Calu3 (cell line): ENCODE results near the gene FRMD5. TPM values are rescaled to one million over a fixed set of nuclear protein-coding genes. Genes with fewer than 3 reads are reported as not detected.

Source experiments
- BruUV-seq: library from RNA; stranded (reverse); fragments of 400-500 nt; replicated peaks from 2 replicates; lab custom pipeline; 2021; lab: Mats Ljungman, UMichigan
- CTCF ChIA-PET: fragments of 300-600 bp; sonication (Branson Sonifier 250); formaldehyde crosslinking; loops from one replicate; lab custom pipeline; 2022; ENCODE audit warnings: antibody characterized with exemption; lab: Charles Lee
- DNase-seq: peaks from one replicate; pipeline ENCODE4 v3.0.0; 2022
- H3K27ac Mint-ChIP-seq: one replicate; pipeline ENCODE4 v1.8.0; 2022; ENCODE audit warnings: mixed read lengths; ENCODE audit not compliant: unreplicated experiment
- H3K27me3 Mint-ChIP-seq: one replicate; pipeline ENCODE4 v1.8.0; 2022; ENCODE audit warnings: mixed read lengths; ENCODE audit not compliant: unreplicated experiment
- H3K36me3 Mint-ChIP-seq: one replicate; pipeline ENCODE4 v1.8.0; 2022; ENCODE audit warnings: mild to moderate bottlenecking, moderate library complexity, mixed read lengths; ENCODE audit not compliant: insufficient read depth, unreplicated experiment
- H3K4me1 Mint-ChIP-seq: one replicate; pipeline ENCODE4 v1.8.0; 2022; ENCODE audit warnings: mild to moderate bottlenecking, low read depth, mixed read lengths; ENCODE audit not compliant: unreplicated experiment
- H3K4me3 Mint-ChIP-seq: one replicate; pipeline ENCODE4 v1.8.0; 2022; ENCODE audit warnings: mild to moderate bottlenecking, low read depth, moderate library complexity, mixed read lengths; ENCODE audit not compliant: unreplicated experiment
- H3K9me3 Mint-ChIP-seq: one replicate; pipeline ENCODE4 v1.8.0; 2022; ENCODE audit warnings: low read depth, mixed read lengths; ENCODE audit not compliant: unreplicated experiment
- intact Hi-C: fragments of 100-400 bp; cut with micrococcal nuclease; formaldehyde crosslinking; loops from one replicate; pipeline ENCODE4 v1.10.0; 2022; ENCODE audit not compliant: unreplicated experiment
- total RNA-seq: library from RNA; stranded (reverse); gene quantifications from 2 replicates; pipeline ENCODE4 v1.2.3, GENCODE V29; 2022
- TF ChIP-seq, protein P1 (sequence below): fragments of 200-600 bp; IDR thresholded peaks from one replicate; pipeline ENCODE4 v1.8.0; 2022; ENCODE audit warnings: antibody characterized with exemption; ENCODE audit not compliant: unreplicated experiment

Gene FRMD5
- total RNA-seq, 1 experiment from 2014 or later, result 10.9 TPM

DNA sequence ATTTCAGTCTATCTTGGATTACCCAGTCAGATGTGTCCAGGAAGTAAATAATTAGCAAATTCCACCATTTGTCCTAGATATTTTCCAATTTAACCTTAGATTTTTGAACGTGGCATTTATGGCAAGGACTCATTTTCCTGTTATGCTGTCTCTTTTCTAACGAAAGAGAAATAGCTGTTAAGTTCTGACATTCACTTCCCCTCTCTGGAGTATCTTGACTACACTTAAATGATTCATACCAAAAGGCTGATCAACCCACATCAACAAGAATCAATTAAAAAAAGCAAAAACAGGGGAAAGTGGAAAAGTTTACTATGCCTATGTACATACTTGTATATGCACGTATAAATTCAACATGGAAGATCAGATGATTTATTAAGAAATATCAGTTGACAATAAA is 149.9 kb downstream of the FRMD5 start:
- Mint-ChIP-seq H3K27ac (no peak overlapping the region), H3K36me3 (no peaks in the 10 kb centered on the region), H3K9me3 (peaks cover 2% of the 10 kb centered on the region), H3K27me3 (no peaks in the 10 kb centered on the region), H3K4me1 (peaks cover under 1% of the 10 kb centered on the region), H3K4me3 (no peak overlapping the region)
- CTCF ChIA-PET, result no interaction called here
- TF ChIP-seq, protein P1, sequence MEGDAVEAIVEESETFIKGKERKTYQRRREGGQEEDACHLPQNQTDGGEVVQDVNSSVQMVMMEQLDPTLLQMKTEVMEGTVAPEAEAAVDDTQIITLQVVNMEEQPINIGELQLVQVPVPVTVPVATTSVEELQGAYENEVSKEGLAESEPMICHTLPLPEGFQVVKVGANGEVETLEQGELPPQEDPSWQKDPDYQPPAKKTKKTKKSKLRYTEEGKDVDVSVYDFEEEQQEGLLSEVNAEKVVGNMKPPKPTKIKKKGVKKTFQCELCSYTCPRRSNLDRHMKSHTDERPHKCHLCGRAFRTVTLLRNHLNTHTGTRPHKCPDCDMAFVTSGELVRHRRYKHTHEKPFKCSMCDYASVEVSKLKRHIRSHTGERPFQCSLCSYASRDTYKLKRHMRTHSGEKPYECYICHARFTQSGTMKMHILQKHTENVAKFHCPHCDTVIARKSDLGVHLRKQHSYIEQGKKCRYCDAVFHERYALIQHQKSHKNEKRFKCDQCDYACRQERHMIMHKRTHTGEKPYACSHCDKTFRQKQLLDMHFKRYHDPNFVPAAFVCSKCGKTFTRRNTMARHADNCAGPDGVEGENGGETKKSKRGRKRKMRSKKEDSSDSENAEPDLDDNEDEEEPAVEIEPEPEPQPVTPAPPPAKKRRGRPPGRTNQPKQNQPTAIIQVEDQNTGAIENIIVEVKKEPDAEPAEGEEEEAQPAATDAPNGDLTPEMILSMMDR, result no peak
- intact Hi-C loops, result no loop called here
- DNase-seq, result no peak
- BruUV-seq, result no TSS peak

DNA sequence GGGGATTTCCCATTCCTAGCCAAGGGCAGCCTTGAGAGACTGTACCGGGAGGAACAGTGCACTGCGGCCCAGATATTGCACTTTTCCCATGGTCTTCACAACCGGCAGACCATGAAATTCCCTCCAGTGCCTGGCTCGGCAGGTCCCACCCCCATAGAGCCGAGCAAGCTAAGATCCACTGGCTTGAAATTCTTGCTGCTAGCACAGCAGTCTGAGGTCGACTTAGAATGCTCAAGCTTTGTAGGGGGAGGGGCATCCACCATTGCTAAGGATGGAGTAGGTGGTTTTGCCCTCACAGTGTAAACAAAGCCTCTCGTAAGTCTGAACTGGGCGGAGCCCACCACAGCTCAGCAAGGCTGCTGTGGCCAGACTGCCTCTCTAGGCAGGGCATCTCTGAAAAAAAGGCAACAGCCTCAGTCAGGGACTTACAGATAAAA is 156.3 kb downstream of the FRMD5 start:
- Mint-ChIP-seq H3K27ac (no peak overlapping the region), H3K9me3 (peaks cover 2% of the 10 kb centered on the region), H3K4me1 (peaks cover 12% of the 10 kb centered on the region), H3K4me3 (peak overlapping the region; percentile 21), H3K27me3 (no peaks in the 10 kb centered on the region), H3K36me3 (no peaks in the 10 kb centered on the region)
- DNase-seq, result peak; percentile 45
- BruUV-seq, result no TSS peak
- intact Hi-C loops, result no loop called here
- TF ChIP-seq, protein P1, result no peak
- CTCF ChIA-PET, result interaction anchor here (0.8 kb wide), 1 partner anchor 56 kb away, joined by 4 read pairs; no protein-coding TSS in a partner anchor

DNA sequence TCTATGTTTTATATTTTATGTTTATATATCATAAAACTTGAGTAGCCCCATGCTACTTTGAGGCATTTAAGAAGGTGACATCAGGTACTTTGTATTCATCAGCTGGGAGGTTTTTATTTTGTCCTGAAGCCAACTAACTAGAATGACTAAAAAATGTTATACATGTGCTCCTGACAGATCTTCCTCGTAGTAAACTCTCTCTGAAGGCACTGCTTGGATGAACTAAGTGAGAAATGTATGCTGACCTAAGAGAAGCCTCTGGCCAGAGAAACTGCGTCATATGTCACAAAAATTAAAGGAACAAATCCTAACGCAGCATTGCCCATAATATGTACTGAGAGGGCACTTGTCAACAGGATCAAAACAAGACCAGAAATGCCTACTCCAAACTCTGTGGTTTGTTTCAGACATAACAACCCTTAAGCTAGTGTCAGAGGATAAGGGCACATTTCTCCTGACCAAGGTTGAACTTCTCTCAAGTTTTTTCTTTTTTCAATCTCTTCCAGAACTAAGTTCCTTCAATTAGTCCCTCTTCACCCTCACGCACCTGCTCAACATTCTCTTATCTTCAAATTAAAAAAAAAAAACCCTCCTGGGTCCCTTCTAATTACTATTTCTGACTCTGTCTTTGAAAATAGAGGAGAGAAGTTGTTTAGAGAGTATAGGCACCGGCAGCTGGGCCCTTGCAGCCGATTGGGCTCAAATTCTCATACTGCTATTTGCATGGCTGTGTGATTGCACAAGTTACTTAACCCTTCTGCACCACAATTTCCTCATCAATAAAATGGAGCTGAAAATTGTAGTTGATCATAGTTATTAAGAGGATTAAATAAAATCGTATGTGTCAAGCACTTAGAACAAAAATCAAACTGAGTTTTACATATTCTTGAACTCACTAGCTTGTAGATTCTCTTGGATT is 159.0 kb downstream of the FRMD5 start:
- TF ChIP-seq, protein P1, result no peak
- intact Hi-C loops, result no loop called here
- Mint-ChIP-seq H3K9me3 (no peaks in the 10 kb centered on the region), H3K4me3 (no peak overlapping the region), H3K36me3 (no peaks in the 10 kb centered on the region), H3K4me1 (peaks cover 12% of the 10 kb centered on the region), H3K27ac (no peak overlapping the region), H3K27me3 (no peaks in the 10 kb centered on the region)
- CTCF ChIA-PET, result no interaction called here
- no TSS peak for BruUV-seq
- DNase-seq, result no peak

DNA sequence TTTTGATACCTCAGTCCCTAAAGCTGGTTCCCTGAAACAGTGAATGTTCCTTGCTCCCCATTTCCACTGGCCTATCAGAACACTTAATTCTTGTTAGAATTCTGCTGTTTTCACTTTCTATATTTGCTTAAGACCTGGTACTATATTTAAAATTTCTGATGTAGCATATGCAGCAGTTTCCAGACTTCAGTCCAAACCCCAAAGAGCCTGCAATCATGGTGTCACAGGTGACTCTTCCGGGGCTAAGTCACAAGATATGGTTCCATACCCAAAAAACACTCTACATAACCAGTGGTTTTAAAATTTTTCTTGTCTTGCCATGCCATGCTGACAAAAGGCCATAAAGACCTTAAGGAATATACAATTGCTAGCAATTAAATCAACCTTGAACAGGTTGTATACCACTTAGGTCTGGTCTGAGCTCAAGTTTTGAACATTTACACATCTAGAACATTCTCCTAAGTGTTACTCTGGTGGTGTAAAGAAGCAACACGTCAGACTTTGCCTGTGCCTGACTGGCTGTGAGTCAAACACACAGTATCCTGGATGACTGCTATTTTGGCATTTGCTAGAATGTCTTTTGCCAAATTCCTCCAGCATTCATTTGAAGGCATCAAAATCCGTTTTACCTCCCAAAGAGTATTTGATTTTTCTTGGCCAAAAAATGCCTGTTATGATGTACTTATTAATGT is 160.0 kb downstream of the FRMD5 start:
- peaks cover 9% of the 10 kb centered on the region for H3K4me1 Mint-ChIP-seq
- DNase-seq, result no peak

More for the DNA sequence above, 160.0 kb downstream of the FRMD5 start:
- intact Hi-C loops, result no loop called here
- TF ChIP-seq, protein P1, result no peak
- no TSS peak for BruUV-seq
- Mint-ChIP-seq H3K27me3 (no peaks in the 10 kb centered on the region), H3K4me3 (no peak overlapping the region), H3K27ac (no peak overlapping the region), H3K36me3 (no peaks in the 10 kb centered on the region), H3K9me3 (no peaks in the 10 kb centered on the region)
- CTCF ChIA-PET, result no interaction called here
